NCI-H2196 treated with DMSO at 0.1 percent for 48 hours (cell line): Measurements from ENCODE around the gene SRPRB.

Source experiments
- DNase-seq: peaks from one replicate; lab custom pipeline; 2025; ENCODE audit not compliant: unreplicated experiment; lab: John Stamatoyannopoulos, UW

The SRPRB gene

GRCh38 chr3:133840055-133840737 lies 34.6 kb downstream of the SRPRB start:
- no peak for DNase-seq

- no peak for DNase-seq
Measured at GRCh38 chr3:133840767-133841166, 35.2 kb downstream of the SRPRB start.

GRCh38 chr3:133841196-133841595 lies 35.6 kb downstream of the SRPRB start:
- no peak for DNase-seq

DNA sequence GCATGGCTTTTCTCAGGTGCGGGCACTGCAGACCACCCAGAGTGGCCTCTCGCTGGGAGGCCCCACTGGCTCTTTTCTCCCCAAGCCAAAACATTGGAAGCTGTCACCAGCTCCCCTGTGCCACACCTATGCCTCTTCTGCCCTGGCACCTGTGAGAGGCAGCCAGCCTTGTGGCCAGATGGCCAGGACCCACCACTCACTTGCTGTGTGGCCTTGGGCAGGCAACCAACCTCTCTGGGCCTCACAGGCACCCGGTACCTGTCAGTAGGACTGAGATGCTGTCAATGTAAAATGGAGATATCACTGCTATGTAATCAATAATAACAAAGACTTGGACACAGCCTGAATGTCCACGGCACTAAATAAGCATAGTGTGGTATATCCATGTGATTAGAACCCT lies 36.5 kb downstream of the SRPRB start:
- DNase-seq = no peak

GRCh38 chr3:133843634-133844033 lies 38.0 kb downstream of the SRPRB start:
- DNase-seq = no peak

GRCh38 chr3:133845127-133845526 lies 39.5 kb downstream of the SRPRB start:
- DNase-seq = no peak

- DNase-seq = no peak
Measured at GRCh38 chr3:133849346-133849745, 43.7 kb downstream of the SRPRB start.

GRCh38 chr3:133850034-133850433 lies 44.4 kb downstream of the SRPRB start:
- DNase-seq = no peak

DNA sequence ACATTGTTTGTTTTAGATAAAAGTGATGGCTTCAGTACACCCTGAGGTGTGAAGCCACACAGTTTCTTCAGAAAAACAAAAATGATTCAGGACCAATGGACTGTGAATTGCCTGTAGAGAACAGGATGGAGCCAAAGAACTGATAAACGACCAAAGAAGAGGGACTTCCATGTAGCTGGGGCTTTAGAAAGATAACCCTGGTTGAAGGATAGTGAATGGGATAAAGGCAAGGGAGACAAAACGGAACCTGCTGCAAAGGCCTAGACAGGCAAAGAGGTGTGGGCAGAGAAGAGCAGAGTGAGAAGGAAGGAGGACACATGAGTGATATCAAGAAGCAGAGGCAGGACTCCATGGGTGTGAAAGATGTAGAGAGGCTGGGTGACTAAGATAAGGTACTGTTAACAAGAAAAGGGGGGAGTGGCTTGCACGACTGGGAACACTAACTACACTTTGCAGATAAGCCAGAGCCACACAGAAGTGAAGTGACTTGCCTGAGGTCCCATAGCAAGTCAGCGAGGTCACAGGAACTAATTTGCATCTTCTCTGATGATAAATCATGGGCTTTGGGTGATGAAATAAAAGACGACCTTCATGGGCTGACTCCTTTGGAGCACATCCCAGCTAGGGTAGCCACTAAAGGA lies 45.8 kb downstream of the SRPRB start:
- no peak for DNase-seq

- no peak for DNase-seq
Measured at GRCh38 chr3:133851931-133852330, 46.3 kb downstream of the SRPRB start.

- DNase-seq = no peak
Measured at GRCh38 chr3:133853063-133853924, 47.7 kb downstream of the SRPRB start.

DNA sequence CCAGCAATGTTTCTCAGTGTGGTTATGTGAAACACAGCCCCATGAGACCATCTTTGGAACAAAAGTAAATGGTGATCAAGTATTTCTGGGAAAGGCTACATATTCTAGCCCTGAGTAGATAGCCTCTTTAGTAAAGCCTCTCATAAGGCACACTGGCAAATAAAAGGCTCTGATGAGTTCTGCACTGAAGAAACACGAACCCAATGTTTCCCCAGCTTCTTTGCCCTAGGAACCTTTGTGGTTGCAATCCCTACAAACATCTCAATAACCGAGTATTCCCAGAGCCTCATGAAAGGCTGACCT lies 48.3 kb downstream of the SRPRB start:
- no peak for DNase-seq

GRCh38 chr3:133854264-133855001 lies 48.8 kb downstream of the SRPRB start:
- DNase-seq = no peak

GRCh38 chr3:133855002-133855370 lies 49.4 kb downstream of the SRPRB start:
- no peak for DNase-seq

GRCh38 chr3:133855772-133856171 lies 50.2 kb downstream of the SRPRB start:
- no peak for DNase-seq

DNA sequence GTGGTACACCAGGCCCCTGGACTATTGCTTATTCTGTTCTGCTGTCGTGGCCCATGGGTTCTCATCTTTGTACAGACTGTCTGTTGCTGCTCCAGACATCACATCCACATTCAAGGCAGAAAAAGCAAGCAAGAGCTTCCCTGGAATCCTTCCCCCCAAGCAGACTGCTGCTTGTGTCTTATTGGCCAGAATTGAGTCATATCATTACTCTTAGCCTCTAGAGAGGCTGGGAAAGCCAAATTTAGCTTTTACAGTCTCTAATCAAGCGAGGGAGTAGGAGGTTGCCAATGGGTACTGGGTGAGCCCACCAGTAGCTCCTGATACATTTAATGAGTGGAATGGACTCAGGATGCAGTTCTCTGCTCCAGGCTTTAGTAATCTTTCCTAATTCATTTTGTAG lies 50.7 kb downstream of the SRPRB start:
- no peak for DNase-seq

- no peak for DNase-seq
Measured at GRCh38 chr3:133857767-133858166, 52.2 kb downstream of the SRPRB start.

GRCh38 chr3:133859381-133860234 lies 54.0 kb downstream of the SRPRB start:
- no peak for DNase-seq

GRCh38 chr3:133860519-133860918 lies 54.9 kb downstream of the SRPRB start:
- no peak for DNase-seq

- DNase-seq = no peak
Measured at GRCh38 chr3:133862161-133862560, 56.5 kb downstream of the SRPRB start.

- DNase-seq = no peak
Measured at GRCh38 chr3:133863911-133864310, 58.3 kb downstream of the SRPRB start.
